NB4 (cell line): ENCODE results near the gene SHCBP1.

Experiments used
- CTCF ChIP-seq: IDR thresholded peaks from one replicate; pipeline ENCODE4 v1.5.1; 2012; ENCODE audit warnings: low read depth, low read length
- MAX ChIP-seq: IDR thresholded peaks from 2 replicates; pipeline ENCODE4 v1.6.1; 2011; ENCODE audit warnings: low read depth, low read length
- MYC ChIP-seq: IDR thresholded peaks from 2 replicates; pipeline ENCODE4 v1.6.1; 2011; ENCODE audit warnings: low read depth, low read length
- POLR2A ChIP-seq: IDR thresholded peaks from 2 replicates; pipeline ENCODE4 v1.6.1; 2011; ENCODE audit warnings: mild to moderate bottlenecking; ENCODE audit not compliant: insufficient read length; ENCODE audit errors: extremely low read depth

- TF ChIP-seq CTCF (no peak), POLR2A (no peak), MAX (no peak), MYC (no peak)
Observed at GRCh38 chr16:46555951-46556350, 65.2 kb downstream of the SHCBP1 start.
